AG04449 (cell line): ENCODE results near the gene FUCA2.
A peak's percentile ranks its signal among the peaks of the same experiment; 100 is the strongest.
"Not testable (repeated sequence)": the region's sequence is repeated elsewhere in the genome, so short reads cannot be mapped to it uniquely, and the experiment has no call there.

Source experiments
- CTCF ChIA-PET: fragments of 350-600 bp; formaldehyde crosslinking; extraction: SDS; loops from one replicate; lab custom pipeline; 2021; ENCODE audit warnings: antibody characterized with exemption; lab: Yijun Ruan, JAX
- POLR2A ChIA-PET: fragments of 400-600, 350-600 bp; formaldehyde crosslinking; extraction: SDS; loops from one replicate; lab custom pipeline; 2020; ENCODE audit warnings: antibody characterized with exemption, inconsistent platforms; lab: Yijun Ruan, JAX
- DNase-seq: peaks from one replicate; pipeline ENCODE4 v3.0.0-alpha.2; 2010; ENCODE audit warnings: low read depth, low spot score
- H3K4me3 ChIP-seq: 2 replicates; pipeline ENCODE4 v1.5.1; 2011; ENCODE audit warnings: low read depth, mild to moderate bottlenecking, control low read depth, low read length
- TF ChIP-seq, protein P1 (sequence below): IDR thresholded peaks from one replicate; pipeline ENCODE4 v1.5.1; 2011; ENCODE audit warnings: mild to moderate bottlenecking, moderate library complexity, low read length, control low read depth, inconsistent platforms; ENCODE audit not compliant: insufficient read depth; ENCODE audit errors: missing control alignments

FUCA2 gene

GRCh38 chr6:143516690-143517446 is 5.3 kb upstream of the FUCA2 start:
- TF ChIP-seq, protein P1, sequence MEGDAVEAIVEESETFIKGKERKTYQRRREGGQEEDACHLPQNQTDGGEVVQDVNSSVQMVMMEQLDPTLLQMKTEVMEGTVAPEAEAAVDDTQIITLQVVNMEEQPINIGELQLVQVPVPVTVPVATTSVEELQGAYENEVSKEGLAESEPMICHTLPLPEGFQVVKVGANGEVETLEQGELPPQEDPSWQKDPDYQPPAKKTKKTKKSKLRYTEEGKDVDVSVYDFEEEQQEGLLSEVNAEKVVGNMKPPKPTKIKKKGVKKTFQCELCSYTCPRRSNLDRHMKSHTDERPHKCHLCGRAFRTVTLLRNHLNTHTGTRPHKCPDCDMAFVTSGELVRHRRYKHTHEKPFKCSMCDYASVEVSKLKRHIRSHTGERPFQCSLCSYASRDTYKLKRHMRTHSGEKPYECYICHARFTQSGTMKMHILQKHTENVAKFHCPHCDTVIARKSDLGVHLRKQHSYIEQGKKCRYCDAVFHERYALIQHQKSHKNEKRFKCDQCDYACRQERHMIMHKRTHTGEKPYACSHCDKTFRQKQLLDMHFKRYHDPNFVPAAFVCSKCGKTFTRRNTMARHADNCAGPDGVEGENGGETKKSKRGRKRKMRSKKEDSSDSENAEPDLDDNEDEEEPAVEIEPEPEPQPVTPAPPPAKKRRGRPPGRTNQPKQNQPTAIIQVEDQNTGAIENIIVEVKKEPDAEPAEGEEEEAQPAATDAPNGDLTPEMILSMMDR, result no peak
- ChIA-PET POLR2A (no interaction called here), CTCF (no interaction called here)
- no peak overlapping the region for H3K4me3 ChIP-seq
- no peak for DNase-seq

DNA sequence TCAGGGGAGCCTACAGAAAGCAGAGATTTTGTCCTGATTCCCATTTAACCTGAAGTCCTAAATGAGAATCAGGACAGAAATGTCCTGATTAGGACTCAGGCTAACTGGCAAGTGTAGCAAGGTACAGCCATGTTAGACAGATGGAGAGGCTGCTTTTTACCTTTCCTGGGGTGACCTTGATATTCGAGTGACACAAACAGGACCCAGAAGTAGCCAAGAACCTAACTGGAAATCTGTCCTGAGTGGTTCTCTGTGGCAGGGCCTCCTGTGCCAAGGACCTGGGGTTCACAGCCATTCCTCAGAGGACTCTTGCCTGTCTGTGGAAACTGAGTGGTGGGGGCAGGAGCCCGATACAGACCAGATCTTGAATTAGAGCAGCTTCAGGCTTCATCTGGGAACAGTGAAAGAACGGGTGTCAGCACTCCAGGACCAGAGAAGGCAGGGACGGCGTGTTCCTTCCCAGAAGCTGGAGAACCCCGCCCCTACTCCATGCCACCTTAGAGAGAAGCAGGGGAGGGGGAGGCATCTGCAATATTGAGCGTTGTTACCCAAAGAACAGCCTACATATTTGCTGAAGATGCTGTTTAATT is 4.3 kb upstream of the FUCA2 start:
- POLR2A ChIA-PET, result no interaction called here
- TF ChIP-seq, protein P1, result no peak
- no peak overlapping the region for H3K4me3 ChIP-seq
- CTCF ChIA-PET, result no interaction called here
- DNase-seq, result no peak

GRCh38 chr6:143515061-143515760 is 3.7 kb upstream of the FUCA2 start:
- no peak for DNase-seq
- CTCF ChIA-PET, result no interaction called here
- POLR2A ChIA-PET, result no interaction called here
- TF ChIP-seq, protein P1, result no peak
- no peak overlapping the region for H3K4me3 ChIP-seq

DNA sequence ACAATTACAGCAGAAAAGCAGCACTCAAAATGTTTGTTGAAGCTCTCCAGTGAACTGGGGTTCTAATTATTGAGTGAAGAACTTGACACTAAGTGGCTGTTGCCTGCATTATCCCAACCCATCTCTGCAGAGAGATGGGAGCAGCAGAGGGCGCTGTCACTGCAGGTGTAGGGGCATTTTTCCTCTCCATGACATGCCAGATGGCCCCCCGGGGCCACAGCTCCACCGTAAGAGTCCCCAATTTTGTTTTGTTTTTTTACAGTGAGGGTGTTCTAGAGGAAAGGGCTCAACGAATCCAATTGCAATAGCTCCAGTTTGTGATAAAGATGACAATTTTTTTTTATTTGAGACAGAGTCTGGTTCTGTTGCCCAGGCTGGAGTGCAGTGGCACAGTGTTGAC is 1.9 kb upstream of the FUCA2 start:
- CTCF ChIA-PET, result interaction anchor here (0.9 to 2.4 kb wide), 11 partner anchors 9 to 500 kb away, joined by 3 to 9 read pairs (median 4); no protein-coding TSS in a partner anchor

DNA sequence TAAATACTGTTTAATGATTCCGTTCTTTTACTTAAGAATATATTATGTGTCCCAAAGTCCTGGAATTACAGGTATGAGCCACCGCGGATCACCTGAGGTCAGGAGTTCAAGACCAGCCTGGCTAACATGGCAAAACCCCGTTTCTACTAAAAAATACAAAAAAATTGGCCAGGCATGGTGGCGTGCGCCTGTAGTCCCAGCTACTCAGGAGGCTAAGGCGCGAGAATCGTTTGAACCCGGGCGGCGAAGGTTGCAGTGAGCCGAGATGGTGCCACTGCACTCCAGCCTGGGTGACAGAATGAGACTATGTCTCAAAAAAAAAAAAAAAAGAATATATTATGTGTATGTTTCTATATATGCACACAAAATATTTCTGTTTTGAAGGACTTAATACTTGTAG is 1.2 kb downstream of the FUCA2 start:
- H3K4me3 ChIP-seq, DNase-seq, POLR2A ChIA-PET, CTCF ChIA-PET: not testable (repeated sequence)

More for the DNA sequence above, 1.9 kb upstream of the FUCA2 start:
- no peak overlapping the region for H3K4me3 ChIP-seq
- TF ChIP-seq, protein P1, result peak; percentile 32
- POLR2A ChIA-PET, result no interaction called here
- no peak for DNase-seq

DNA sequence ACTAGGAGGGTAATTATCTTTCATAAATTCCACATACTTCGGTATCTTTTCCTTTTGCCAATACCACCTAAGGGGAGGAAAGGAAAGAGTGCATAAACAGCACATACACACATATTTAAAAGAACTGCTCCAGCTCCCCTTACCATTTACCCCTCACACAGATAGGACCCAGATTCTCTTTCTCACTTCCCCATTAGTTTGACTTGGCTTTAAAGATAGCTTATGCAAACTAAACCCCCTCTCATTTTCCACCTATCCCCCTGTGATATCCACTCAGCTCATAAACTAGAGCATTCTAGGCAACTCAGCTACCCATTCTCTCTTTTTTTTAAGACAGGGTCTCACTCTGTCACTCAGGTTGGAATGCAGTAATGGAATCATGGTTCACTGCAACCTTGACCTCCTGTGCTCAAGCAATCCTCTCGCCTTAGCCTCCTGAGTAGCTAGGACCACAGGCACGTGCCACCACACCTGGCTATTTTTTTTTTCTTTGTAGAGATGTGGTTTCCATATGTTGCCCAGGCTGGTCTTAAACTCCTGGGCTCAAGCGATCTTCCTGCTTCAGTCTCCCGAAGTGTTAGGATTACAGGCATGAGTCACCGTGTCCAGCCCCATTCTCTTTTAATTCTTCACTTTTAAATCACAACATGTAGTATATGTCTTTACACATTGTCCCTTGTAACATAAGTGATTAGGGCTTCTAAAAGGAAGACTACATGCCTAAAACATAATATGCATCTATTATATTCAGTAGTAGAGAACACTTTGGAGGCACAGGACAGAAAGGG is 4.0 kb downstream of the FUCA2 start:
- H3K4me3 ChIP-seq, result no peak overlapping the region
- TF ChIP-seq, protein P1, result no peak
- ChIA-PET POLR2A (no interaction called here), CTCF (no interaction called here)
- no peak for DNase-seq
